H1 (cell line): ENCODE measurements around the gene COL4A1. TPM values are rescaled to one million over a fixed set of nuclear protein-coding genes. Genes with fewer than 3 reads are reported as not detected.

Source experiments
- CTCF ChIA-PET: fragments of 300-600 bp; sonication (Branson Sonifier 250); formaldehyde crosslinking; loops from one replicate; lab custom pipeline; 2021; ENCODE audit not compliant: partially characterized antibody; lab: Charles Lee
- POLR2A ChIA-PET: fragments of 300-600 bp; sonication (Branson Sonifier 250); formaldehyde crosslinking; loops from one replicate; lab custom pipeline; 2021; ENCODE audit warnings: inconsistent platforms; ENCODE audit not compliant: partially characterized antibody; lab: Charles Lee
- DNase-seq, 2 experiments: peaks; one replicate each; pipeline versions ENCODE4 v3.0.0 to v3.0.0-alpha.2; 2010 to 2022; ENCODE audit warnings: low spot score in 2 of 2, low read depth in 1 of 2, mixed read lengths in 1 of 2
- FAIRE-seq: peaks from 2 replicates; lab custom pipeline; 2011; peaks lifted over from hg19 to GRCh38; lab: Jason Lieb, UNC
- H2AFZ ChIP-seq: 2 replicates; pipeline ENCODE4 v1.8.1; 2012; ENCODE audit warnings: low read length, inconsistent platforms
- H2AK5ac ChIP-seq: 2 replicates; pipeline ENCODE4 v1.6.1; 2013; ENCODE audit warnings: low read depth, low read length
- H2BK120ac ChIP-seq: replicated peaks from 2 replicates; pipeline ENCODE3; 2013; ENCODE audit warnings: low read depth, low read length, inconsistent platforms
- H2BK12ac ChIP-seq: 2 replicates; pipeline ENCODE4 v1.6.1; 2013; ENCODE audit warnings: low read depth, low read length
- H2BK15ac ChIP-seq: 2 replicates; pipeline ENCODE4 v1.6.1; 2013; ENCODE audit warnings: low read length
- H2BK20ac ChIP-seq: 2 replicates; pipeline ENCODE4 v1.6.1; 2013; ENCODE audit warnings: low read length
- H2BK5ac ChIP-seq: 2 replicates; pipeline ENCODE4 v1.6.1; 2013; ENCODE audit warnings: low read depth, low read length
- H3K14ac ChIP-seq: 2 replicates; pipeline ENCODE4 v1.6.1; 2013; ENCODE audit warnings: inconsistent platforms; ENCODE audit not compliant: insufficient read length
- H3K18ac ChIP-seq: 2 replicates; pipeline ENCODE4 v1.6.1; 2013; ENCODE audit warnings: low read length; ENCODE audit errors: extremely low read depth
- H3K23ac ChIP-seq: 2 replicates; pipeline ENCODE4 v1.6.1; 2013; ENCODE audit warnings: inconsistent platforms; ENCODE audit not compliant: insufficient read length
- H3K23me2 ChIP-seq: 2 replicates; pipeline ENCODE4 v1.6.1; 2013; ENCODE audit warnings: low read depth, low read length
- H3K27ac ChIP-seq: 2 replicates; pipeline ENCODE4 v1.6.1; 2011; ENCODE audit warnings: low read depth, low read length, inconsistent platforms
- H3K27me3 ChIP-seq, 4 experiments: replicated peaks in 1 of 4; 1 replicate in 1 of 4; 2 replicates in 3 of 4; pipeline versions ENCODE4 v1.6.1 to v1.8.1; 2011 to 2013; ENCODE audit warnings: low read length in 3 of 4, mild to moderate bottlenecking in 3 of 4, inconsistent platforms in 2 of 4, mixed read lengths in 2 of 4, moderate library complexity in 1 of 4; ENCODE audit not compliant: control insufficient read depth in 3 of 4, insufficient read depth in 3 of 4; ENCODE audit errors: extremely low read depth in 1 of 4
- H3K36me3 ChIP-seq, 4 experiments: 2 replicates each; pipeline versions ENCODE4 v1.6.1 to v1.8.1; 2011 to 2013; ENCODE audit warnings: mild to moderate bottlenecking in 4 of 4, low read length in 3 of 4, moderate library complexity in 2 of 4, control low read depth in 1 of 4, inconsistent platforms in 1 of 4; ENCODE audit not compliant: insufficient read depth in 4 of 4, control insufficient read depth in 2 of 4
- H3K4ac ChIP-seq: replicated peaks from 2 replicates; pipeline ENCODE3; 2013; ENCODE audit warnings: low read length, low read depth, mixed read lengths, inconsistent platforms; ENCODE audit not compliant: insufficient read length
- H3K4me1 ChIP-seq, 4 experiments: replicated peaks in 1 of 4; 1 replicate in 1 of 4; 2 replicates in 3 of 4; pipeline versions ENCODE4 v1.6.1 to v1.8.1; 2011 to 2013; ENCODE audit warnings: low read length in 3 of 4, inconsistent platforms in 2 of 4, mixed read lengths in 1 of 4; ENCODE audit not compliant: insufficient read depth in 4 of 4, control insufficient read depth in 3 of 4
- H3K4me2 ChIP-seq, 2 experiments: 2 replicates each; pipeline versions ENCODE4 v1.6.1 to v1.8.1; 2011 to 2013; ENCODE audit warnings: low read depth in 2 of 2, low read length in 2 of 2, control low read depth in 1 of 2, inconsistent platforms in 1 of 2, mild to moderate bottlenecking in 1 of 2; ENCODE audit not compliant: insufficient read depth in 1 of 2
- H3K4me3 ChIP-seq, 4 experiments: fragments of 200-600, 300-600 bp in 1 of 4; sonication (generic), shearing (Covaris generic), sonication (Bioruptor Twin) in 1 of 4; 2 replicates each; pipeline versions ENCODE4 v1.5.1 to v1.8.1; 2011 to 2016; ENCODE audit warnings: low read length in 4 of 4, low read depth in 3 of 4, control low read depth in 2 of 4, inconsistent platforms in 2 of 4, mild to moderate bottlenecking in 2 of 4, mixed read lengths in 1 of 4, moderate library complexity in 1 of 4; ENCODE audit not compliant: insufficient read depth in 2 of 4; ENCODE audit errors: extremely low read depth in 1 of 4
- H3K56ac ChIP-seq: replicated peaks from 2 replicates; pipeline ENCODE3; 2013; ENCODE audit warnings: low read depth, mild to moderate bottlenecking, mixed read lengths, low read length, inconsistent platforms; ENCODE audit not compliant: insufficient read length
- H3K79me1 ChIP-seq: 2 replicates; pipeline ENCODE4 v1.6.1; 2013; ENCODE audit warnings: low read depth, low read length, control low read depth
- H3K79me2 ChIP-seq, 2 experiments: 2 replicates each; pipeline versions ENCODE4 v1.6.1 to v1.8.1; 2012 to 2013; ENCODE audit warnings: low read length in 2 of 2, mild to moderate bottlenecking in 2 of 2, inconsistent platforms in 1 of 2; ENCODE audit not compliant: insufficient read depth in 2 of 2, control insufficient read depth in 1 of 2
- H3K9ac ChIP-seq, 4 experiments: replicated peaks in 1 of 4; 1 replicate in 1 of 4; 2 replicates in 3 of 4; pipeline versions ENCODE4 v1.6.1 to v1.8.1; 2011 to 2013; ENCODE audit warnings: low read depth in 3 of 4, low read length in 3 of 4, control low read depth in 2 of 4, mild to moderate bottlenecking in 2 of 4, moderate library complexity in 2 of 4, inconsistent platforms in 1 of 4; ENCODE audit errors: extremely low read depth in 1 of 4
- H3K9me3 ChIP-seq, 2 experiments: 2 replicates each; pipeline versions ENCODE4 v1.6.1 to v1.8.1; 2012 to 2013; ENCODE audit warnings: mild to moderate bottlenecking in 2 of 2, moderate library complexity in 2 of 2, control low read depth in 1 of 2, inconsistent platforms in 1 of 2, low read depth in 1 of 2, low read length in 1 of 2, mixed read lengths in 1 of 2; ENCODE audit not compliant: insufficient read depth in 2 of 2
- H4K20me1 ChIP-seq, 2 experiments: replicated peaks in 1 of 2; 2 replicates each; pipeline versions ENCODE3 to v1.8.1; 2011 to 2013; ENCODE audit warnings: inconsistent platforms in 2 of 2, low read length in 2 of 2, mild to moderate bottlenecking in 1 of 2; ENCODE audit not compliant: insufficient read depth in 2 of 2, control insufficient read depth in 1 of 2
- H4K5ac ChIP-seq: 2 replicates; pipeline ENCODE4 v1.6.1; 2013; ENCODE audit warnings: low read length, low read depth, mixed read lengths, inconsistent platforms; ENCODE audit not compliant: insufficient read length
- H4K8ac ChIP-seq: 2 replicates; pipeline ENCODE4 v1.8.0; 2013; ENCODE audit warnings: mild to moderate bottlenecking, moderate library complexity, low read length, inconsistent platforms; ENCODE audit not compliant: insufficient read depth; ENCODE audit errors: extremely low read depth
- H4K91ac ChIP-seq: replicated peaks from 2 replicates; pipeline ENCODE3; 2013; ENCODE audit warnings: low read length, mixed read lengths, inconsistent platforms; ENCODE audit not compliant: insufficient read length
- BCL11A ChIP-seq, 2 experiments: IDR thresholded peaks; one replicate each; pipeline ENCODE4 v1.6.1; 2011; ENCODE audit warnings: low read depth in 2 of 2, low read length in 2 of 2, mild to moderate bottlenecking in 2 of 2
- SUZ12 ChIP-seq: fragments of 200-600 bp; sonication (generic); IDR thresholded peaks from 2 replicates; pipeline ENCODE4 v1.6.1; 2012; ENCODE audit warnings: mild to moderate bottlenecking, inconsistent platforms, low read length, moderate library complexity, mixed read lengths
- WGBS, 2 experiments: shearing (Covaris generic) in 1 of 2; methylation state at CpG; one replicate each; pipeline versions ENCODE4 v1.1.6 to v1.1.7; 2013 to 2015; ENCODE audit warnings: low lambda C conversion rate in 2 of 2, mixed read lengths in 2 of 2, inconsistent platforms in 1 of 2, low coverage in 1 of 2, missing lambda C conversion rate in 1 of 2; ENCODE audit not compliant: insufficient replicate concordance in 2 of 2, insufficient coverage in 1 of 2, insufficient read length in 1 of 2; ENCODE audit errors: extremely low coverage in 1 of 2, missing lambda C conversion rate in 1 of 2; 5-methylcytosine and 5-hydroxymethylcytosine counted together
- polyA plus RNA-seq, 7 experiments: library from polyadenylated mRNA; depleted of rRNA in 3 of 7; stranded (reverse) in 5 of 7; unstranded in 2 of 7; fragments of >200 nt in 5 of 7; fragments of 200-250 nt in 2 of 7; gene quantifications; 1 replicate in 5 of 7; 2 replicates in 1 of 7; 4 replicates in 1 of 7; pipeline versions ENCODE4 v1.2.1 to v1.2.3, GENCODE V29; 2011 to 2013; ENCODE audit warnings: missing spikeins in 2 of 7, mixed read lengths in 2 of 7
- total RNA-seq: library from RNA; stranded (reverse); fragmentation: NEBNext Ultra II Directional; extraction: Animal tissue kit (Norgen Biotek cat#: 25700); gene quantifications from 2 replicates; pipeline ENCODE4 v1.2.1, GENCODE V29; 2021

The COL4A1 gene
- total and polyA plus RNA-seq, 2 of the 8 experiments (the other 6 are each of a cell fraction or from before 2014, with no cell fraction given): 30.7 to 82.0 TPM

DNA sequence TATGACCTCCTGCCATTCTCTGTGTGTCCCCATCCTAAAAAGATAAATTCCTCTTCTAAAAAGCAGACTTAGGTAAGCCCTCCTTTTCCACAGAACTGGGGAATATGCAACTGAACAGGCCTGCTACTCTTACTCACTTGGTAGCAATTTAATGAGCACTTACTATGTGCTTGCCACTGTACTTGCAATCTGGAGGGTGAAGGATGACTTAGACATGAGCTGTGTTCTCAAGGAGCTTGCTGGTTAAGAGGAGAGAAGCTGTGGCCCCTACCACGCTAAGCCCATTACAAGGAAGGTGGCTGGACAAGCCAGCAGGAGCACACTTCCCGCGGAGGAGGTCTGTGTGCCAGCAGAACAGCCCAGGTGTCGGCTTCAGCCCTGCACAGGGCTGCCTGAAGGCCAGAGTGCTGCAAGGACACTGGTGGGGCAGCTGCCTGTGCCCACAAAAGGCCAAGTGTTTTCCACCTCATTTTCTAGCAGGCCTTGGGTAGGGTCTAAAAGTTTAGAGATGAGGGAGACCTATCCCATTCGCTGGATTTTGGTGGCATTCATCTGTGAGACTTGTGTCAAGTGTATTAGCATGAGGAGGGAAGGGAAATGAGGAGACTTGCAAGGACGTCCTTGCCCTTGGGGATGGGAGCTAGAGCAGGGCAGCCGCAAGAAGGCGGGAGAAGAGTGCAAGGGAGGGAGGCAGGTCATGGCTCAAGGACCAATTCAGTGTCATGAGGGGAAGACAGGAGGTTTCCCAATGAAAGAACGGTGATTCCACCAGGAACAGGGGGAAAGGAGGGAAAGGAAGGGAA is 52.0 kb downstream of the COL4A1 start:
- FAIRE-seq (no peak), DNase-seq (peak in 1 of 2 experiments; percentile 50)
- Histone ChIP-seq H4K91ac (no peak overlapping the region), H3K27ac (no peak overlapping the region), H4K8ac (no peak overlapping the region), H3K23ac (no peak overlapping the region), H2BK20ac (0 out of 2 replicates have a peak overlapping the region, but pooled peaks have one; percentile 61), H3K9me3 (no peaks in the 10 kb centered on the region), H2BK5ac (0 out of 2 replicates have a peak overlapping the region, but pooled peaks have one; percentile 35), H2BK15ac (peak overlapping the region; percentile 25; the same call in 1 of the 2 replicates), H3K4me2 (no peak overlapping the region), H3K9ac (no peak overlapping the region), H3K56ac (no peak overlapping the region), H3K23me2 (no peaks in the 10 kb centered on the region), H2BK120ac (no peak overlapping the region), H3K36me3 (no peaks in the 10 kb centered on the region), H3K27me3 (no peaks in the 10 kb centered on the region; a peak in 1 of 7 replicates), H3K4me3 (no peak overlapping the region), H2AFZ (no peak overlapping the region), H2AK5ac (peak overlapping the region; percentile 86; the same call in 1 of the 2 replicates), H3K4ac (no peak overlapping the region), H3K79me2 (no peaks in the 10 kb centered on the region), H3K18ac (peak overlapping the region; percentile 38; the same call in 1 of the 2 replicates), H3K14ac (no peak overlapping the region), H3K4me1 (no peaks in the 10 kb centered on the region; a peak in 1 of 7 replicates), H3K79me1 (no peaks in the 10 kb centered on the region; the same call in 1 of the 2 replicates), H2BK12ac (peak overlapping the region; percentile 62; the same call in 1 of the 2 replicates), H4K20me1 (no peaks in the 10 kb centered on the region), H4K5ac (no peak overlapping the region)
- WGBS, 2 experiments: 79% methylated on average over 9 of the region's 9 CpGs; no CpG with 5 or more reads in 1 of the 2 experiments
- CTCF ChIA-PET: interaction anchor here (1.0 to 1.4 kb wide), 2 partner anchors 9 to 11 kb away, joined by 3 to 4 read pairs; no protein-coding TSS in a partner anchor
- POLR2A ChIA-PET: no interaction called here
- TF ChIP-seq BCL11A (IDR thresholded peaks at IDR 0.05; ENCODE audit: low read depth in 2 of 2, low read length in 2 of 2): no peak
- no peak for TF ChIP-seq SUZ12
